Hematopoietic multipotent progenitor cell treated with erythropoietin and hydrocortisone succinate and interleukin-3 and kit ligand, for 4 days (in vitro differentiated cells): ENCODE results near the gene TKTL1.

Experiments used
- DNase-seq: peaks from one replicate; pipeline ENCODE4 v3.0.0-alpha.2; 2015

Gene TKTL1

GRCh38 chrX:154378799-154379568, 83.4 kb downstream of the TKTL1 start, which contains the start of gene EMD:
Gene EMD (plus strand): TSS chrX:154379295. CDS start chrX:154379485, 190 bp downstream.
- DNase-seq = peak; percentile 98

DNA sequence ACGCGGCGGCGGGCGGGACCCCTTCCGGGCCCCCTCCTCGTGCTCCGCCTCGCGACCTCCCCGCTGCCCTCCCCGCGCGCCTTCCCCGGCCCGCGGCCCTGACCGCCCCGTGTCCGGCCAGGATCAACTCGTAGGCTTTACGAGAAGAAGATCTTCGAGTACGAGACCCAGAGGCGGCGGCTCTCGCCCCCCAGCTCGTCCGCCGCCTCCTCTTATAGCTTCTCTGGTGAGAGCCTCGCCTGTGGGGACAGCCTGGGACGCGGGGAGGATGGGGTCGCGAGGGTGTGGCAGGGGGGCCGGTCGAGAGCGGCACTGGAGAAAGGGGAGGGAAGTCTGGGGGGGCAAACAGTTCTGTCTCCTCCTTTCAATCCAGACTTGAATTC, 84.0 kb downstream of the TKTL1 start:
- no peak for DNase-seq
